NCI-H1930 (cell line): ENCODE data around the gene FSTL4.

Source experiments
- DNase-seq, 2 experiments: peaks; one replicate each; lab custom pipeline; 2025; lab: John Stamatoyannopoulos, UW

FSTL4 gene

DNA sequence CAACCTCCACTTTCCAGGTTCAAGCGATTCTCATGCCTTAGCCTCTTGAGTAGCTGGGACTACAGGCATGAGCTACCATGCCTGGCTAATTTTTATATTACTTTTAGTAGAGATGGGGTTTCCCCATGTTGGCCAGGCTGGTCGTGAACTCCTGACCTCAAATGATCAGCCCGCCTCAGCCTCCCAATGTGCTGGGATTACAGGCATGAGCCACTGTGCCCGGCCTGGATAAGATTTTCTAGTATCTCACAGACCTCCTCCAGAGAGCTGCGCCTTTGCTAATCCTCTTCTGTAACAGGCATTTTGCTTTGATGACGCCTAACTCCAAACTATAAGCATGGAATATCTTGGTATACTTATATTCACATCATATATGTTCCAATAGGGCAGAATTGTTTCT, 99.4 kb downstream of the FSTL4 start:
- no peak for DNase-seq

DNA sequence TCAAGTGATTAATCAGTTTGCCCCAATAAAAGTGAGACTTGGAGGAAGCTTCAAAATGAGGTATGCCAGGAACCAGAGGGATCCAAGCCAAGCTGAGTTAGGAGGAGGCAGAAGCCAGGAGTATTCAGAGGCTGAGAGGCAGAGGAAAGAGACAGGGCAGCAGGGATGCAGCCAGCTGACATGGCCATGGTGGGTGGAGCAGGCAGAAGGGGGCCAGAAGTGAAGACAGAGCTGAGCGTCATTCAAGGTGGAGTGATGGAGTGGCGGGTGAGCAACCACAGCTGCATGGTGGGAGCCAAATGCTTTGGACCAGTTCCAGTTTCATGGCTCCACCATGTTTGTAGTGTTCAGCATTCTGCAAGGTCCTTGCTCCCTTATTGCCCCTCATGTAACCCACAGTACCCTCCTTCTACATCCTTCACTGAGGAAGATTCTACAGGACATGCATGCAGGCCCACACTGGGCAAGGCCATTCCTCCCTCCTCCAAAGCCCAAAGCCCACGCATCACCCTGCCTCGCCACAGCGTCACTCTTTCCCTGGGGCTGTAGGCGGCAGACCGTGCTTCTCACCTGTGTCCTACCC, 100.6 kb downstream of the FSTL4 start:
- DNase-seq: no peak

GRCh38 chr5:133510634-133511262, 101.6 kb downstream of the FSTL4 start:
- DNase-seq: no peak

GRCh38 chr5:133509742-133510079, 102.6 kb downstream of the FSTL4 start:
- DNase-seq: no peak

- no peak for DNase-seq
Measured at GRCh38 chr5:133508845-133509741, 103.2 kb downstream of the FSTL4 start.

- DNase-seq: no peak
Measured at GRCh38 chr5:133508331-133508730, 104.0 kb downstream of the FSTL4 start.

GRCh38 chr5:133506181-133506580, 106.2 kb downstream of the FSTL4 start:
- DNase-seq: peak in 1 of 2 experiments; percentile 8

DNA sequence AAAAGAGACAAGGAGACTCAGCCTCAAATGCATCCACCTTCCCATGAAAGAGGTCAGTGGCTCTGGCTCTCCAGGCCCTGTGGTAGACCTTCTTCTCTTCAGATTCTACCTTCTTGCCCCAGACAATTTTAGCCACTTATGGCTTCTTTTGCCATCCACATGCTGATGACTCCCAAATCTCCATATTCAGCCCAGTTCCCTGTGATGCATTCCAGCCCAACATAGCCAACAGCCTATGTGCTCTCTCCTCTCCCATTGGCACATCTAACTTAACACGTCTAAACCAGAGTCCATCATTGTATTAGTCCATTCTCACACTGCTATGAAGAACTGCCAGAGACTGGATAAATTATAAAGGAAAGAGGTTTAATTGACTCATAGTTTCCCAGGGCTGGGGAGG, 108.8 kb downstream of the FSTL4 start:
- DNase-seq: no peak

- DNase-seq: no peak
Measured at GRCh38 chr5:133499895-133500294, 112.4 kb downstream of the FSTL4 start.

GRCh38 chr5:133497608-133498348, 114.6 kb downstream of the FSTL4 start:
- no peak for DNase-seq

GRCh38 chr5:133496631-133497030, 115.7 kb downstream of the FSTL4 start:
- DNase-seq: no peak

GRCh38 chr5:133494923-133495246, 117.5 kb downstream of the FSTL4 start:
- DNase-seq: no peak

GRCh38 chr5:133494232-133494922, 118.0 kb downstream of the FSTL4 start:
- DNase-seq: no peak

DNA sequence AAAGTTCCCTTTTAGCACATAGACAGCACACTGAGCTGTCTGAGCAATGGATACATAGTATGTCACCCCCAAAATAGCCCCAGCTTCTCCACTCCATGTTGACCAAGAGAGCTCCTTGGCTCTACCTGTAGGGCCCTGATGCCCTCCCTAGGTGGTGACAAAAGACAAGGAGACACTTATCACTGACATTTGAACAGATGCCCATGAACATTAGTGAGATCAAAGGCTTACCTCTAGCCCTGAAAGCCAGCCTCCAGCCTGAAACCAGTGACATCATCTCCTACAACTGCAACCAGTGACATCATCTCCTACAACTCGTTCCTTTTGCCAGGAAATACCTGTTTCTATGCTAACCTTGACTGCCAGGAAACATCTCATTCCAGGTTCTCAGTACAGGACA, 122.7 kb downstream of the FSTL4 start:
- no peak for DNase-seq

DNA sequence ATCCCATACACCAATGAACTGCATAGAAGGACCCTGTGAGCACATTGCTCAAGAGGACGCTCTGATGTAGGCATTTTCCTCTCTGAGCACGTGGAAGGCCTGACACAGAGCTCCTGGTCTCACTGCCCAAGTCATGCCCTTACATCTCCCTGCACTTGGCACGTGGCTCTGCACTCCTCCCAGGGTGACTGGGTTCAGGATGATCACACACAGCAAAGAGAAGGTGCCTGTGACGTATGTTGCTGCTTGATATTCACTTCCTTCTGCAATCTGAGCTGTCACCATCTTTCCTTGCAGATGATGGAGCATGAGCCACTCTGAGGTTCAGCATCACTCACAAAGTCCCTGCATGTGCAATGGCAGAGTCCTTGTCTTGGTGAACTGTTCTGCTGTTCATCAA, 125.2 kb downstream of the FSTL4 start:
- DNase-seq: no peak

DNA sequence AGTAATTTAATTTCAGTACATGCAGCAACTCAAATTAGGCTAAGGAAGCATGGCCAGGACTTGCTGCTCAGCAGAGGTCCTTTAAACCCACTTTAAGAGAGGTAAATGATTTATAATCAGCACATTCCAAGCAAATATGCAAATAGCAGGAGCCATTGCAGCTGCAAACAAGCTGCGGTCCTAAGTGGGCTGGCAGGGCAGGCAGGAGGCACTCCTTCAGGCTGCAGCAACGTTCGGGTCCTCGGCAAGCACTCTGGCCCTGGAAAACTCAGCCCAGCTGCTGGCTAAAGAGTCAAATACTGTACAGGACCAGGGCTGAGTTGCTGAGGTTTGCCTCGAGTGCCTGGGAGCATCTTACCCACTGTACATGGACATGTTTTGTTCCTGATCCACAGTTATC, 126.9 kb downstream of the FSTL4 start:
- DNase-seq: no peak

GRCh38 chr5:133483406-133484090, 128.8 kb downstream of the FSTL4 start:
- no peak for DNase-seq

- DNase-seq: no peak
Measured at GRCh38 chr5:133482028-133482427, 130.3 kb downstream of the FSTL4 start.

DNA sequence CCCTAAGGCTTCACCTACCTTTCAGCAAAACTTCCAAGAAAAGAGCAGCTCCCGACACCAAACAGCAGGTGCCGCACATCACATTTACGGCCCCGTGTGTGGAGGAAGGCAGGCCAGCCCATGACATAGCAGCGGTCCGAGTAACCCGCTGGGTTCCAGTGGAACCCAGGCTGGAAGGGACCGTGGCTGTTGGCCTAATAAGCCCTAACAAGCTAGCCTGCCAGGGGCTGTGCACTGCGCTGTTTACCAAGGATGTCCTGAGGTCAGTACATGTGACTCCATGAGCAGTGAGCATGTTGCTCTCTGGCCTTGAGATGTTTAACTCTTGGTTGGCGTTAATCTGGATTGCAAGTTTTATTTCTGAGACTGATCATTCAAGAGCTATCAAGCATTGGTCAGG, 131.5 kb downstream of the FSTL4 start:
- DNase-seq: no peak

GRCh38 chr5:133480366-133480765, 132.0 kb downstream of the FSTL4 start:
- no peak for DNase-seq

DNA sequence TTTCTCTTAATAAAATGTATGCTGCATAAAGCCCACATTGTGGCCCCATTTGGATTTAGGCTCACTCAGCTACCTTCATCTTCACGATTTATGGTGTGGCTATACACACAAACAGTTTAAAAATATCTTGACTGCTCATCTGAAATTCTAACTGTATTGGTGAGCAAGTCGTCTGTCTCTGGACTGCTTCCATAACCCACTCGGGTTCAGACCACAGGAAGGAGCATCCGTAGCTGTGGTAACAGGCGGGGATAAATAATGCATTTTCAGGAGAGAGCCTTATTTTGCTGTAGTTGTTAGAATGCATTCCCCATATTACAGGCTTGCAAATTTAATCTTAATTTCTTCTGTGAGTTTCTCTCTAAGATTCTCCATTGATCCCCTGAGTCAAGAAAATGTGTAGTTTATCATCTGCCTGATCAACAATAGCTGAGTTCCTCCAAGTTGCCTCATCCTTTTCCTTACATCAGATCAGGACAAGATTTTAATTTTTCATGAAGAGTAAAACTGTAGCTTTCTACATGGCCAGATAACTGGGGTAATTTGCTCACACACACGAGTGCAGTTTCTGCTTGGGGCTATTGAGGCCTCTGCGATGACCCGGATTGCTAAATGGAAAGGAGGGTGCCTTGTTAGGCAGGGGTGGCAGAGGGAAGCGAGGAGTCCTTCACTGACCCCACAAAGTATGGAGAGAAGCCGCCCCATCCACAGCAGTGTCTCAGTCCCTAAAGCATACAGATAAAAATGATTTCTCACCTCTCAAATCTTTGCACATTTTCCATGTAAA, 133.9 kb downstream of the FSTL4 start:
- DNase-seq: no peak
